Bronchial epithelial cell (primary cell): Measurements from ENCODE around the gene PRM3. TPM values are rescaled to one million over a fixed set of nuclear protein-coding genes. Genes with fewer than 3 reads are reported as not detected.

Experiments
- DNase-seq: peaks from one replicate; pipeline ENCODE4 v3.0.0-alpha.2; 2010; ENCODE audit warnings: low read depth
- FAIRE-seq: peaks from 2 replicates; lab custom pipeline; 2011; peaks lifted over from hg19 to GRCh38; lab: Jason Lieb, UNC
- H3K27me3 ChIP-seq: 2 replicates; pipeline ENCODE4 v1.5.1; 2011; ENCODE audit warnings: low read length; ENCODE audit not compliant: control insufficient read depth, insufficient read depth
- H3K36me3 ChIP-seq: 2 replicates; pipeline ENCODE4 v1.5.1; 2011; ENCODE audit warnings: low read length; ENCODE audit not compliant: control insufficient read depth, insufficient read depth
- H3K4me3 ChIP-seq: 2 replicates; pipeline ENCODE4 v1.5.1; 2011; ENCODE audit warnings: mild to moderate bottlenecking, low read depth, low read length, control low read depth
- CTCF ChIP-seq: IDR thresholded peaks from 2 replicates; pipeline ENCODE4 v1.5.1; 2011; ENCODE audit warnings: mild to moderate bottlenecking, moderate library complexity, low read length, control low read depth, inconsistent platforms; ENCODE audit not compliant: insufficient read depth, severe bottlenecking
- total RNA-seq: library from RNA; depleted of rRNA; stranded (reverse); fragments of >200 nt; gene quantifications from 2 replicates; pipeline ENCODE4 v1.2.1, GENCODE V29; 2014

The PRM3 gene
- total RNA-seq, 1 donor from 2014 or later: not detected

GRCh38 chr16:11310997-11311561 is 37.6 kb upstream of the PRM3 start:
- Histone ChIP-seq H3K36me3 (no peaks in the 10 kb centered on the region), H3K4me3 (no peak overlapping the region), H3K27me3 (no peaks in the 10 kb centered on the region)
- DNase-seq (no peak), FAIRE-seq (no peak)
- no peak for TF ChIP-seq CTCF

- TF ChIP-seq CTCF: no peak
- Histone ChIP-seq H3K27me3 (no peaks in the 10 kb centered on the region), H3K36me3 (no peaks in the 10 kb centered on the region), H3K4me3 (no peak overlapping the region)
- FAIRE-seq (no peak), DNase-seq (no peak)
Observed at GRCh38 chr16:11310634-11310977, 37.2 kb upstream of the PRM3 start.

- FAIRE-seq: no peak
- Histone ChIP-seq H3K4me3 (no peak overlapping the region), H3K27me3 (no peaks in the 10 kb centered on the region), H3K36me3 (no peaks in the 10 kb centered on the region)
- DNase-seq: no peak
- TF ChIP-seq CTCF: no peak
Observed at GRCh38 chr16:11309895-11310633, 36.6 kb upstream of the PRM3 start.

GRCh38 chr16:11308493-11309283 is 35.3 kb upstream of the PRM3 start:
- Histone ChIP-seq H3K36me3 (no peaks in the 10 kb centered on the region), H3K4me3 (no peak overlapping the region), H3K27me3 (no peaks in the 10 kb centered on the region)
- no peak for TF ChIP-seq CTCF
- DNase-seq (no peak), FAIRE-seq (no peak)

- FAIRE-seq: no peak
- H3K27me3 ChIP-seq: no peaks in the 10 kb centered on the region
- no peak for TF ChIP-seq CTCF
- no peak overlapping the region for H3K4me3 ChIP-seq
- DNase-seq: no peak
- no peaks in the 10 kb centered on the region for H3K36me3 ChIP-seq
Observed at GRCh38 chr16:11307639-11308492, 34.4 kb upstream of the PRM3 start.
